Neural cell (in vitro differentiated cells): Measurements from ENCODE around the gene KRTAP10-3. TPM values are rescaled to one million over a fixed set of nuclear protein-coding genes. Genes with fewer than 3 reads are reported as not detected.
"Not testable (repeated sequence)": the region's sequence is repeated elsewhere in the genome, so short reads cannot be mapped to it uniquely, and the experiment has no call there.

ENCODE experiments used
- H2AFZ ChIP-seq: fragments of 200-600, 300-800 bp; sonication (generic), shearing (Covaris generic); 2 replicates; pipeline ENCODE4 v1.6.0; 2014; ENCODE audit warnings: low read depth, mild to moderate bottlenecking, antibody characterized with exemption, low read length, moderate library complexity
- H3F3A ChIP-seq: fragments of 200-600 bp; shearing (Covaris generic); 2 replicates; pipeline ENCODE4 v1.6.1; 2016; ENCODE audit warnings: mild to moderate bottlenecking, moderate library complexity, mixed read lengths, antibody characterized with exemption, low read length; ENCODE audit not compliant: insufficient read depth, poor library complexity, severe bottlenecking
- H3K27ac ChIP-seq: fragments of 200-600, 300-800 bp; sonication (generic), shearing (Covaris generic); 2 replicates; pipeline ENCODE4 v1.5.1; 2014; ENCODE audit warnings: mild to moderate bottlenecking, low read length, moderate library complexity
- H3K27me3 ChIP-seq: fragments of 300-800, 200-600 bp; sonication (generic), shearing (Covaris generic); 2 replicates; pipeline ENCODE4 v1.6.0; 2014; ENCODE audit warnings: mild to moderate bottlenecking, low read depth, low read length, moderate library complexity; ENCODE audit not compliant: insufficient read depth
- H3K36me3 ChIP-seq: fragments of 300-800, 200-600 bp; sonication (generic), shearing (Covaris generic); 2 replicates; pipeline ENCODE4 v1.5.1; 2014; ENCODE audit warnings: mild to moderate bottlenecking, antibody characterized with exemption, low read length, moderate library complexity; ENCODE audit not compliant: insufficient read depth
- H3K4me2 ChIP-seq: fragments of 300-800, 200-600 bp; sonication (generic), shearing (Covaris generic); 2 replicates; pipeline ENCODE4 v1.6.0; 2014; ENCODE audit warnings: mild to moderate bottlenecking, low read length
- H3K4me3 ChIP-seq: fragments of 300-800, 200-600 bp; sonication (generic), shearing (Covaris generic); 2 replicates; pipeline ENCODE4 v1.5.1; 2014; ENCODE audit warnings: mild to moderate bottlenecking, low read length, moderate library complexity
- H3K79me2 ChIP-seq: fragments of 200-600 bp; shearing (Covaris generic); replicated peaks from 2 replicates; pipeline ENCODE4 v1.6.0; 2014; ENCODE audit warnings: mild to moderate bottlenecking, low read length, moderate library complexity; ENCODE audit not compliant: insufficient read depth
- H3K9ac ChIP-seq: fragments of 300-800, 200-600 bp; sonication (generic), shearing (Covaris generic); 2 replicates; pipeline ENCODE4 v1.6.1; 2016; ENCODE audit warnings: mild to moderate bottlenecking, low read length, mixed read lengths
- H3K9me2 ChIP-seq: fragments of 200-600 bp; shearing (Covaris generic); 2 replicates; pipeline ENCODE4 v1.6.1; 2016; ENCODE audit warnings: mild to moderate bottlenecking, low read length, mixed read lengths; ENCODE audit not compliant: insufficient read depth
- H3K9me3 ChIP-seq: fragments of 200-600, 300-800 bp; sonication (generic), shearing (Covaris generic); 2 replicates; pipeline ENCODE4 v1.6.1; 2016; ENCODE audit warnings: mild to moderate bottlenecking, mixed run types, low read length, moderate library complexity, mixed read lengths
- H4K20me1 ChIP-seq: fragments of 200-600 bp; shearing (Covaris generic); 2 replicates; pipeline ENCODE4 v1.6.1; 2016; ENCODE audit warnings: mild to moderate bottlenecking, mixed run types; ENCODE audit not compliant: insufficient read depth
- CTCF ChIP-seq: fragments of 450-650 bp; IDR thresholded peaks from 2 replicates; pipeline ENCODE4 v1.5.1; 2014; ENCODE audit warnings: antibody characterized with exemption, mild to moderate bottlenecking, moderate library complexity; ENCODE audit not compliant: poor library complexity, severe bottlenecking
- EP300 ChIP-seq: fragments of 450-650 bp; conservative IDR thresholded peaks from 2 replicates; pipeline ENCODE4 v1.6.1; 2014; ENCODE audit warnings: antibody characterized with exemption, mild to moderate bottlenecking, moderate library complexity; ENCODE audit not compliant: poor library complexity, severe bottlenecking
- EZH2 ChIP-seq: fragments of 200-600, 300-800 bp; shearing (Covaris generic), sonication (generic); IDR thresholded peaks from 2 replicates; pipeline ENCODE4 v1.6.1; 2014; ENCODE audit warnings: antibody characterized with exemption, low read length, borderline replicate concordance, mild to moderate bottlenecking; ENCODE audit not compliant: insufficient read depth, poor library complexity, severe bottlenecking
- MXI1 ChIP-seq: fragments of 450-650 bp; conservative IDR thresholded peaks from 2 replicates; pipeline ENCODE4 v1.6.1; 2014; ENCODE audit warnings: antibody characterized with exemption, mild to moderate bottlenecking; ENCODE audit not compliant: poor library complexity, severe bottlenecking
- POLR2AphosphoS5 ChIP-seq: IDR thresholded peaks from 2 replicates; pipeline ENCODE4 v1.6.1; 2012
- RAD21 ChIP-seq: fragments of 450-650 bp; conservative IDR thresholded peaks from 2 replicates; pipeline ENCODE4 v1.6.1; 2014; ENCODE audit warnings: antibody characterized with exemption, mild to moderate bottlenecking, moderate library complexity
- REST ChIP-seq: IDR thresholded peaks from 2 replicates; pipeline ENCODE4 v1.6.1; 2012; ENCODE audit warnings: borderline replicate concordance
- SMC3 ChIP-seq: fragments of 450-650 bp; conservative IDR thresholded peaks from 2 replicates; pipeline ENCODE4 v1.6.1; 2014; ENCODE audit warnings: antibody characterized with exemption, mild to moderate bottlenecking, moderate library complexity; ENCODE audit not compliant: poor library complexity
- TAF1 ChIP-seq: IDR thresholded peaks from 2 replicates; pipeline ENCODE4 v1.6.1; 2012; ENCODE audit warnings: low read depth
- polyA plus RNA-seq: library from polyadenylated mRNA; depleted of rRNA; stranded (reverse); fragments of >200 nt; gene quantifications from 2 replicates; pipeline ENCODE4 v1.2.3, GENCODE V29; 2014

The KRTAP10-3 gene
- polyA plus RNA-seq, 1 donor from 2014 or later = not detected

GRCh38 chr21:44575307-44576024, 16.9 kb upstream of the KRTAP10-3 start:
- Histone ChIP-seq H3K4me3 (no peak overlapping the region), H3F3A (no peaks in the 10 kb centered on the region), H2AFZ (no peak overlapping the region), H3K9ac (no peak overlapping the region), H3K9me3 (peaks cover 8% of the 10 kb centered on the region), H3K9me2 (no peaks in the 10 kb centered on the region), H3K4me2 (no peak overlapping the region), H3K27me3 (no peaks in the 10 kb centered on the region), H4K20me1 (no peaks in the 10 kb centered on the region), H3K79me2 (no peaks in the 10 kb centered on the region), H3K27ac (no peak overlapping the region), H3K36me3 (no peaks in the 10 kb centered on the region)
- no peak for TF ChIP-seq POLR2AphosphoS5
- no peak for TF ChIP-seq MXI1
- no peak for TF ChIP-seq RAD21
- TF ChIP-seq EP300 = no peak
- no peak for TF ChIP-seq REST
- TF ChIP-seq CTCF = no peak
- TF ChIP-seq TAF1 = no peak
- TF ChIP-seq EZH2 = no peak
- TF ChIP-seq SMC3 = no peak

- no peaks in the 10 kb centered on the region for H3K9me2 ChIP-seq
- no peaks in the 10 kb centered on the region for H3K79me2 ChIP-seq
- H3K27me3 ChIP-seq = no peaks in the 10 kb centered on the region
- H3K9ac ChIP-seq = no peak overlapping the region
- H3K4me3 ChIP-seq = no peak overlapping the region
- no peaks in the 10 kb centered on the region for H4K20me1 ChIP-seq
- H3K4me2 ChIP-seq = no peak overlapping the region
- H3F3A ChIP-seq = no peaks in the 10 kb centered on the region
- TF ChIP-seq EZH2 (no peak), MXI1 (no peak)
- H3K9me3 ChIP-seq = peaks cover 10% of the 10 kb centered on the region
- no peak overlapping the region for H3K27ac ChIP-seq
- H3K36me3 ChIP-seq = no peaks in the 10 kb centered on the region
- no peak overlapping the region for H2AFZ ChIP-seq
These were observed 16.1 kb upstream of the KRTAP10-3 start for GRCh38 chr21:44574457-44575306.

GRCh38 chr21:44573630-44574456, 15.2 kb upstream of the KRTAP10-3 start, which contains the start of gene KRTAP10-4:
KRTAP10-4 (plus strand) TSS chr21:44573729; CDS start chr21:44573759, 30 bp downstream.
- H3K9me2 ChIP-seq, H3K36me3 ChIP-seq, H3K79me2 ChIP-seq, H3K9me3 ChIP-seq, H3K27ac ChIP-seq, H2AFZ ChIP-seq, H3K27me3 ChIP-seq, H3K4me3 ChIP-seq, H4K20me1 ChIP-seq, H3K9ac ChIP-seq, H3K4me2 ChIP-seq, H3F3A ChIP-seq: not testable (repeated sequence)
